ENCODE results near the gene CAMTA1.
A peak's percentile ranks its signal among the peaks of the same experiment; 100 is the strongest.
"Not testable (repeated sequence)": the region's sequence is repeated elsewhere in the genome, so short reads cannot be mapped to it uniquely, and the experiment has no call there.

CAMTA1 gene

DNA sequence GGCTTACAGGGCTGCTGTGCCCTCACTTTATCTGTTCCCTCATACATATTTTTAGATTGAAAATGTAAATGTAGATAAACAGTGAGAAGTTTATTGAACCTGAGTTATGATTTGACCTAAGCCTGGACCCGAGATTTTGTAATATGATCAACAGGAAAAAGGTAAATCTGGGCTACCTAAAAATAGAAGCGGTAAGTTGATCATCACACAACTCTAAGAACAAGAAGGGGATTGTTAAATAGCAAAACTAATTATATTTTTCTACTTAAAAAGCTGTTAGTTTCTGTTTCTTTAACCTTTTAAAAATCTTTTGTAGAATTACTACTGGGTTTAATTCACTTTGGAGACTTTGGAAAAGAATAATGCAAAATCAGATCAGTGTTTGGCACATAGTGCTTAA is 35.6 kb downstream of the CAMTA1 start:
- H3K9ac ChIP-seq (ENCODE audit: low read length in 5 of 5): no peak overlapping the region
- H3K4me3 ChIP-seq (ENCODE audit: low read depth in 1 of 5, low read length in 5 of 5): no peak overlapping the region
- H3K36me3 ChIP-seq (ENCODE audit: control insufficient read depth in 5 of 5, insufficient read depth in 5 of 5, low read length in 5 of 5): peaks cover 0 to 4% (median 0%) of the 10 kb centered on the region in 5 donors
- peak overlapping the region; percentile 9 for H3K27ac ChIP-seq (ENCODE audit: low read depth, low read length)
- no peaks in the 10 kb centered on the region for H3K9me3 ChIP-seq (ENCODE audit: control insufficient read depth in 5 of 5, low read length in 5 of 5)
- H3K27me3 ChIP-seq (ENCODE audit: control insufficient read depth in 5 of 5, insufficient read depth in 4 of 5, low read length in 5 of 5): no peaks in the 10 kb centered on the region
- H3K4me1 ChIP-seq (ENCODE audit: control insufficient read depth in 5 of 5, insufficient read depth in 5 of 5, low read length in 5 of 5): peaks cover 0 to 18% (median 13%) of the 10 kb centered on the region in 5 donors

DNA sequence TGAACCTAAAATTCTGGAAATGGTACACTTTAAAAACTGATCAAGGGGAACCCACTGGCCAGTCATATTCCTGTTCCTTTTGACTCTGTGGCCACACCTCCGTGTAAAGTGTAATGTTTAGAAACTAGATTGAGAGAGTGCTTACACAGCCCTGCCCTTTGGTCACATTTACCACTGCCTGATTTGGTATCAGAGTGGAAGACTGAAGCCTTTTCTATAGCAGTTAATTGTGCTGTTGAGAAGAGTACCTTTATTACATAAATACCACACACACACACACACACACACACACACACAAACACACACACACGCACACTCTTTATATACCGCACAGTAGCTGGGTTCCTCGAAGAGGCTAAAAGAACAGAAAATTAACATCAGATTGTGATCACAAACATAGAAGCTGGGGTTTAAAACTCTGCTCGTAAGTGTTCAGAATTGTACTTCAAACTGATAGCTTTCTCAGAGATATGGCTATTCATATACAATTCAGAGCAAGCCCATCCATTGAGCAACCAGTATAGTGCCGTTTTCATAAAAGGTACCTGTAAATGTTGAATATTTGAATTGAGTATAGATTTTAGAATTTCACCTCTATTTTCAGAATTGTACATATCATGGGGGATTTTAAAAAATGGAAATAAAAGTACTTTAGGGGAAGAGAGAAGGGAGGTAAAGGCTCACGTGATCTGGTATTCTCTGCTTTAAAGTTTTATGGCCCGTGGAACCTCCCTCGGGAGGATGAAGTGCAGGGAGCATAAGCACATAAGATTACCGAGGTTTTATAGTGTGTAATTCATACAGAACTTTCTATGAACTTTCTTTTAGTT is 37.5 kb downstream of the CAMTA1 start:
- no peaks in the 10 kb centered on the region for H3K27me3 ChIP-seq (ENCODE audit: control insufficient read depth in 5 of 5, insufficient read depth in 4 of 5, low read length in 5 of 5)
- no peak overlapping the region for H3K4me3 ChIP-seq (ENCODE audit: low read depth in 1 of 5, low read length in 5 of 5)
- H3K4me1 ChIP-seq (ENCODE audit: control insufficient read depth in 5 of 5, insufficient read depth in 5 of 5, low read length in 5 of 5): peaks cover 2 to 18% (median 13%) of the 10 kb centered on the region in 5 donors
- H3K9me3 ChIP-seq (ENCODE audit: control insufficient read depth in 5 of 5, low read length in 5 of 5): no peaks in the 10 kb centered on the region
- peaks cover 0 to 5% (median 3%) of the 10 kb centered on the region in 5 donors for H3K36me3 ChIP-seq (ENCODE audit: control insufficient read depth in 5 of 5, insufficient read depth in 5 of 5, low read length in 5 of 5)
- H3K27ac ChIP-seq (ENCODE audit: low read depth, low read length): peak overlapping the region; percentile 59
- peak overlapping the region in 1 of 5 donors; percentile 52 for H3K9ac ChIP-seq (ENCODE audit: low read length in 5 of 5)

DNA sequence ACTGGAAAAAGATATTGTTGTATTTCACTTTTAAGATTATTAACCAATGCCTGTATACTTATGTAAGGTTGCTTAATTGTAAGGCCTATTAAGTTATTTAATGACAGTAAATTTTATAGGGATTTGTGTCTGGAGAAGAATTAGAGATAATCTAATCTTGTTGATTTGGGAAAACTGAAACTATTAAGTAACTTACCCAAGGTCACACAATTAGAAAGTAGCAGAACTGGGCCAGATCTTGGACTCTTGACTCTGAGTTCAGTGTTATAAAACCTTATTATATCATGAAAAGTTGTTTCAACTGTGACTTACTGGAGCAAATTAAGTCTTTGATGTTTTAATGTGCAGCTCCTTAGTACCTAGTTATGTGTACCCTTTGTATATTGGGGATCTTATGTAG is 38.5 kb downstream of the CAMTA1 start:
- Histone ChIP-seq H3K9me3 (ENCODE audit: control insufficient read depth in 5 of 5, low read length in 5 of 5) (no peaks in the 10 kb centered on the region), H3K36me3 (ENCODE audit: control insufficient read depth in 5 of 5, insufficient read depth in 5 of 5, low read length in 5 of 5) (peaks cover 0 to 7% (median 3%) of the 10 kb centered on the region in 5 donors), H3K4me1 (ENCODE audit: control insufficient read depth in 5 of 5, insufficient read depth in 5 of 5, low read length in 5 of 5) (peaks cover 2 to 18% (median 13%) of the 10 kb centered on the region in 5 donors), H3K27me3 (ENCODE audit: control insufficient read depth in 5 of 5, insufficient read depth in 4 of 5, low read length in 5 of 5) (no peaks in the 10 kb centered on the region), H3K27ac (ENCODE audit: low read depth, low read length) (peak overlapping the region; percentile 59), H3K9ac (ENCODE audit: low read length in 5 of 5) (no peak overlapping the region), H3K4me3 (ENCODE audit: low read depth in 1 of 5, low read length in 5 of 5) (no peak overlapping the region)

DNA sequence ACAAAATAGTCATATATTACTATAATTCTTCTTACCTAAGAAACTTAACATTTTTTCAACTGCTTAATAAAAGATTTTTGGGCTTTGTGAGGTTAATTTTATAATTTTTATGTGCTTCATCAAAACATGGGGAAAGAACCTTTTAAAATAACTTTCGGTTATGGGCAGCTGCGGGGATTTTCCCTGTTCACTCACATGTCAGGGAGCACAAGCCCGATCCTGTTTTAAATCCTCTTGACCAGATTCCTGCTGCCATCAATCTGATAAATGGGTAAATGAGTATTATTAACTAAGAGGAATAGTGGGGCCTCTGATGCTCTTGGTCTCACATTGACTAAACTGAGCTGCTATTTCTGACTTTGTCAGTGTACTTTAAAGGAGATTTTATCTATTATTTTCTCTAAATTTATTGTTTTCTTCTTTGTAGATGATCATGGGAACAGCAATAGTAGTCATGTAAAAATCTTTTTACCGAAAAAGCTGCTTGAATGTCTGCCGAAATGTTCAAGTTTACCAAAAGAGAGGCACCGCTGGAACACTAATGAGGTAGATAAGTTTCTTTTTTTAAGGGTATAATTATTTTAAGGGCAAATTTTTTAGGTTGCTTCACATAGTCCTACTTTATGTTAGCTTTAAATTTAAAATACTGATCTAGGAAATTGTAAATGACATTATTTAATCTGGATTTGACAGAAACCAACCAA is 39.6 kb downstream of the CAMTA1 start:
- no peak overlapping the region for H3K27ac ChIP-seq (ENCODE audit: low read depth, low read length)
- no peak overlapping the region for H3K9ac ChIP-seq (ENCODE audit: low read length in 5 of 5)
- peaks cover 0 to 7% (median 5%) of the 10 kb centered on the region in 5 donors for H3K36me3 ChIP-seq (ENCODE audit: control insufficient read depth in 5 of 5, insufficient read depth in 5 of 5, low read length in 5 of 5)
- no peaks in the 10 kb centered on the region for H3K27me3 ChIP-seq (ENCODE audit: control insufficient read depth in 5 of 5, insufficient read depth in 4 of 5, low read length in 5 of 5)
- H3K4me1 ChIP-seq (ENCODE audit: control insufficient read depth in 5 of 5, insufficient read depth in 5 of 5, low read length in 5 of 5): peaks cover 2 to 18% (median 7%) of the 10 kb centered on the region in 5 donors
- no peak overlapping the region for H3K4me3 ChIP-seq (ENCODE audit: low read depth in 1 of 5, low read length in 5 of 5)
- H3K9me3 ChIP-seq (ENCODE audit: control insufficient read depth in 5 of 5, low read length in 5 of 5): no peaks in the 10 kb centered on the region

DNA sequence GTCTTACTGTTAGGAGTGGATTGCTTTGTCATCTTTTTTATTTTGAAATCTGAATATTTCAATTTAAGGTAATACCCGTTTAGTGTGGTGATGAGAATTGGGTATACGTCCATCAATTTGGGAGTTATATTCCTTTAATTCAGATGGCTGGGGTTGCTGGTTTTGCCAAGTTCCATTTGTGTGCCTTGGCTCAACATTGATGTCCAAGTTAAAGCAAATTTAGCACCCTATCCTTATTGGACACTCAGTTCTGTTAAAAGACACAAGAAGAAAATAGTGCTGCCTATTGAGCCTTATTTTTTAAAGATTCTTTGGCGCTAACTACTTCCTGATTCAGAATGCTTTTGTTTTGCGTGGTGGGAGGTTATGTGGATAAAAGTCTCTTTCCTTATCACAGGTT is 40.6 kb downstream of the CAMTA1 start:
- Histone ChIP-seq H3K9me3 (ENCODE audit: control insufficient read depth in 5 of 5, low read length in 5 of 5) (no peaks in the 10 kb centered on the region), H3K4me3 (ENCODE audit: low read depth in 1 of 5, low read length in 5 of 5) (no peak overlapping the region), H3K9ac (ENCODE audit: low read length in 5 of 5) (no peak overlapping the region), H3K36me3 (ENCODE audit: control insufficient read depth in 5 of 5, insufficient read depth in 5 of 5, low read length in 5 of 5) (peaks cover 0 to 7% (median 5%) of the 10 kb centered on the region in 5 donors), H3K27me3 (ENCODE audit: control insufficient read depth in 5 of 5, insufficient read depth in 4 of 5, low read length in 5 of 5) (no peaks in the 10 kb centered on the region), H3K4me1 (ENCODE audit: control insufficient read depth in 5 of 5, insufficient read depth in 5 of 5, low read length in 5 of 5) (peaks cover 0 to 18% (median 7%) of the 10 kb centered on the region in 5 donors), H3K27ac (ENCODE audit: low read depth, low read length) (no peak overlapping the region)

DNA sequence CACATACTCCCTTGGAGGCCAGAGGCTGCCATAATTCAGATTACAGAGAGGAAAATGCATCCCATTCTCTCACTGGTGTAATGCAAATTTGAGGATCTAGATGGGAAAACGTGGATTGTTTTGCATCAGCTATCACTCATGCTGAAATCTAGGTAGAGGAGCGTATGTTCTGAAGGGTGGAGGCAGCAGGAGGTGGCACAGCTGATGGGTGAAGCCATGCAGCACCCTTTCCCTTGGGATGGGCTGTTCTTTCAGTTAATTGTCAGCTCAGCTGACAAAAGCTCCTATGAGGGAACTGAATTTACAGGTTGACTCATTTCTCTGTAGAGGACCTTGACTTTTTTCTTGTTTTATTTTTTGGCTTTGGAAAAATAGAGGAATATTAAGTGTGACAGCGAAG is 41.8 kb downstream of the CAMTA1 start:
- peaks cover under 1 to 11% (median 7%) of the 10 kb centered on the region in 5 donors for H3K4me1 ChIP-seq (ENCODE audit: control insufficient read depth in 5 of 5, insufficient read depth in 5 of 5, low read length in 5 of 5)
- no peaks in the 10 kb centered on the region for H3K9me3 ChIP-seq (ENCODE audit: control insufficient read depth in 5 of 5, low read length in 5 of 5)
- no peak overlapping the region for H3K27ac ChIP-seq (ENCODE audit: low read depth, low read length)
- H3K4me3 ChIP-seq (ENCODE audit: low read depth in 1 of 5, low read length in 5 of 5): no peak overlapping the region
- no peaks in the 10 kb centered on the region for H3K27me3 ChIP-seq (ENCODE audit: control insufficient read depth in 5 of 5, insufficient read depth in 4 of 5, low read length in 5 of 5)
- H3K9ac ChIP-seq (ENCODE audit: low read length in 5 of 5): no peak overlapping the region
- peaks cover 0 to 7% (median 5%) of the 10 kb centered on the region in 5 donors for H3K36me3 ChIP-seq (ENCODE audit: control insufficient read depth in 5 of 5, insufficient read depth in 5 of 5, low read length in 5 of 5)

DNA sequence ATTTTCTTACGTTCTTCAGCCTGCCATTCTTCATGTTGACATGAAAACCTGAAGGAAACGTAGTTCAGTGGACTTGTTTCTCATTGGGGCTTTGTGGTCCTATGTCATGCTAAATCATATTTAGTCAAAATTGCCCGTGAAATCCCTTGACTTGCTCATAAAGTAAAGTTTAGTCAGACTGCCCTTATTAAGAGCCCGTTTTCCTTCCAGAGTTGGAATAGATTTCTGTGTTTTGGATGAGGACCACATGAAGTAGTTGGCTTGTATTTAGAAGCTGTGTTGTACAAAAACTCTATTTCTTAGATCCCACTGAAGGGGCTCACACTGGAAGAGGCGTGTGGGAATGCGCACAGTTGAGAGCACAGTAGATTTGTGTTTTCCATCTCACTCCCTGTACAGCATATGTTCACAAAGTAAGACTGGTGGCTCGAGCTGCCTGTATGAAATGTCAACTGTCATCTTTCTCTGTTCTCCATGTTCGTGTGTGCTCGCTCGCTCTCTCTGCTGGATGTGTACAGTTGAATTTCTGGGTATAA is 42.4 kb downstream of the CAMTA1 start:
- H3K27ac ChIP-seq (ENCODE audit: low read depth, low read length): no peak overlapping the region
- no peaks in the 10 kb centered on the region for H3K9me3 ChIP-seq (ENCODE audit: control insufficient read depth in 5 of 5, low read length in 5 of 5)
- H3K9ac ChIP-seq (ENCODE audit: low read length in 5 of 5): no peak overlapping the region
- peaks cover 2 to 5% (median 4%) of the 10 kb centered on the region in 5 donors for H3K4me1 ChIP-seq (ENCODE audit: control insufficient read depth in 5 of 5, insufficient read depth in 5 of 5, low read length in 5 of 5)
- H3K27me3 ChIP-seq (ENCODE audit: control insufficient read depth in 5 of 5, insufficient read depth in 4 of 5, low read length in 5 of 5): no peaks in the 10 kb centered on the region
- peaks cover 0 to 7% (median 5%) of the 10 kb centered on the region in 5 donors for H3K36me3 ChIP-seq (ENCODE audit: control insufficient read depth in 5 of 5, insufficient read depth in 5 of 5, low read length in 5 of 5)
- H3K4me3 ChIP-seq (ENCODE audit: low read depth in 1 of 5, low read length in 5 of 5): no peak overlapping the region

DNA sequence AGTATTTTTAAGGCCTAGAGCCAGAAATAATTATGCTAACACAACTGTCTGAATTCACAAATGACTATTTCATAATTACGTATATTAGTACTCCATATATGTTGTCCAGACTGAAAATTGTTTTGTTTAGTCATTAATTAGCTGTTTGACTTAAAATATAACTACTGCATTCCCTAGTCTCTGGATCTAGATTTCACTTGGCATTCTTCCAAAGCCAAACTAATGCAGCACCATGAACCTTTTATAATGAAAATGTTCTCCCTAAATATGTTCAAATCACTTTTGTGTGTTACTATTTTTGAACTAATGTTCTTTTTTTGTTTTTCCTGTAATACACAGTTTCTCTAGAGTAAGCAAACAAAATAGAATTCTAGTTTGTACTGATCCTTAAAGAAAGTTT is 46.1 kb downstream of the CAMTA1 start:
- Histone ChIP-seq H3K9ac (ENCODE audit: low read length in 5 of 5) (no peak overlapping the region), H3K27ac (ENCODE audit: low read depth, low read length) (no peak overlapping the region)

DNA sequence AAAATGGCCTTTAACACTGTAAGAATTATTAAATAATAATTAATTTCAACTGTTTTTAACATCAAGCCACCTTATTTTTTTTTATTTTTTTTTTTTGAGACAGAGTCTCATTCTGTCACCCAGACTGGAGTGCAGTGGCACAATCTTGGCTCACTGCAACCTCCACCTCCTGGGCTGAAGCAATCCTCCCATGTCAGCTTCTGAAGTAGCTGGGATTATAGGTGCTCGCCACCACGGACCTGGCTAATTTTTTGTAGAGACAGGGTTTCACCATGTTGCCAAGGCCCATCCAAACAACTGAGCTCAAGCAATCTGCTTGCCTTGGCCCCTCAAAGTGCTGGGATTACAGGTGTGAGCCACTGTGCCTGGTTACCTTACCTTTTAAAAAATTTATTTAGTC is 46.8 kb downstream of the CAMTA1 start:
- H3K9me3 ChIP-seq (ENCODE audit: control insufficient read depth in 5 of 5, low read length in 5 of 5); H3K27me3 ChIP-seq (ENCODE audit: control insufficient read depth in 5 of 5, insufficient read depth in 4 of 5, low read length in 5 of 5); H3K4me3 ChIP-seq (ENCODE audit: low read depth in 1 of 5, low read length in 5 of 5); H3K36me3 ChIP-seq (ENCODE audit: control insufficient read depth in 5 of 5, insufficient read depth in 5 of 5, low read length in 5 of 5); H3K9ac ChIP-seq (ENCODE audit: low read length in 5 of 5); H3K27ac ChIP-seq (ENCODE audit: low read depth, low read length); H3K4me1 ChIP-seq (ENCODE audit: control insufficient read depth in 5 of 5, insufficient read depth in 5 of 5, low read length in 5 of 5): not testable (repeated sequence)

More for the DNA sequence above, 46.1 kb downstream of the CAMTA1 start:
- no peaks in the 10 kb centered on the region for H3K9me3 ChIP-seq (ENCODE audit: control insufficient read depth in 5 of 5, low read length in 5 of 5)
- no peaks in the 10 kb centered on the region for H3K27me3 ChIP-seq (ENCODE audit: control insufficient read depth in 5 of 5, insufficient read depth in 4 of 5, low read length in 5 of 5)
- H3K36me3 ChIP-seq (ENCODE audit: control insufficient read depth in 5 of 5, insufficient read depth in 5 of 5, low read length in 5 of 5): peaks cover 0 to 5% (median 3%) of the 10 kb centered on the region in 5 donors
- peaks cover 0 to 6% (median 3%) of the 10 kb centered on the region in 5 donors for H3K4me1 ChIP-seq (ENCODE audit: control insufficient read depth in 5 of 5, insufficient read depth in 5 of 5, low read length in 5 of 5)
- H3K4me3 ChIP-seq (ENCODE audit: low read depth in 1 of 5, low read length in 5 of 5): no peak overlapping the region

Data from subcutaneous abdominal adipose tissue (tissue), 5 donors.